Glutamatergic neuron (in vitro differentiated cells): ENCODE results near the gene ACSS1. TPM values are rescaled to one million over a fixed set of nuclear protein-coding genes. Genes with fewer than 3 reads are reported as not detected.

Experiments used
- DNase-seq: peaks from one replicate; pipeline ENCODE4 v3.0.0; 2022
- H3K27ac Mint-ChIP-seq: one replicate; pipeline ENCODE4 v1.8.0; 2020; ENCODE audit warnings: mild to moderate bottlenecking, mixed read lengths, inconsistent platforms; ENCODE audit not compliant: unreplicated experiment
- H3K27me3 Mint-ChIP-seq: one replicate; pipeline ENCODE4 v1.8.0; 2020; ENCODE audit warnings: mild to moderate bottlenecking, moderate library complexity, mixed read lengths, inconsistent platforms; ENCODE audit not compliant: unreplicated experiment
- H3K36me3 Mint-ChIP-seq: one replicate; pipeline ENCODE4 v1.8.0; 2020; ENCODE audit warnings: mild to moderate bottlenecking, mixed read lengths, inconsistent platforms; ENCODE audit not compliant: unreplicated experiment
- H3K4me1 Mint-ChIP-seq: one replicate; pipeline ENCODE4 v1.8.0; 2020; ENCODE audit warnings: mild to moderate bottlenecking, low read depth, mixed read lengths, inconsistent platforms; ENCODE audit not compliant: unreplicated experiment
- H3K4me3 Mint-ChIP-seq: one replicate; pipeline ENCODE4 v1.8.0; 2020; ENCODE audit warnings: mild to moderate bottlenecking, mixed read lengths, inconsistent platforms; ENCODE audit not compliant: unreplicated experiment
- H3K9me3 Mint-ChIP-seq: one replicate; pipeline ENCODE4 v1.8.0; 2020; ENCODE audit warnings: mild to moderate bottlenecking, moderate library complexity, mixed read lengths, inconsistent platforms; ENCODE audit not compliant: unreplicated experiment
- CTCF ChIP-seq: fragments of 200-600 bp; sonication (generic); IDR thresholded peaks from one replicate; pipeline ENCODE4 v1.5.0; 2021; ENCODE audit not compliant: partially characterized antibody, unreplicated experiment
- total RNA-seq: library from RNA; stranded (reverse); fragmentation: NEBNext Ultra II Directional; extraction: Animal tissue kit (Norgen Biotek cat#: 25700); gene quantifications from one replicate; pipeline ENCODE4 v1.2.1, GENCODE V29; 2021; ENCODE audit not compliant: unreplicated experiment

The ACSS1 gene
- total RNA-seq, 1 donor from 2014 or later, result not detected

GRCh38 chr20:25046181-25046641 is 11.7 kb downstream of the ACSS1 start:
- peaks cover 1% of the 10 kb centered on the region for H3K27me3 Mint-ChIP-seq
- DNase-seq, result no peak
- no peaks in the 10 kb centered on the region for H3K4me1 Mint-ChIP-seq
- TF ChIP-seq CTCF, result no peak
- no peak overlapping the region for H3K4me3 Mint-ChIP-seq
- H3K27ac Mint-ChIP-seq, result no peak overlapping the region
- H3K36me3 Mint-ChIP-seq, result no peaks in the 10 kb centered on the region
- no peaks in the 10 kb centered on the region for H3K9me3 Mint-ChIP-seq

GRCh38 chr20:25045343-25045712 is 12.6 kb downstream of the ACSS1 start:
- no peaks in the 10 kb centered on the region for H3K4me1 Mint-ChIP-seq
- DNase-seq, result no peak
- no peak overlapping the region for H3K27ac Mint-ChIP-seq
- H3K9me3 Mint-ChIP-seq, result no peaks in the 10 kb centered on the region
- H3K36me3 Mint-ChIP-seq, result no peaks in the 10 kb centered on the region
- peaks cover 1% of the 10 kb centered on the region for H3K27me3 Mint-ChIP-seq
- no peak overlapping the region for H3K4me3 Mint-ChIP-seq
- TF ChIP-seq CTCF, result no peak

- Mint-ChIP-seq H3K9me3 (no peaks in the 10 kb centered on the region), H3K4me1 (no peaks in the 10 kb centered on the region), H3K27me3 (peaks cover 3% of the 10 kb centered on the region), H3K27ac (no peak overlapping the region), H3K4me3 (no peak overlapping the region), H3K36me3 (no peaks in the 10 kb centered on the region)
- no peak for DNase-seq
- no peak for TF ChIP-seq CTCF
These were observed 13.1 kb downstream of the ACSS1 start for GRCh38 chr20:25044660-25045342.

GRCh38 chr20:25044261-25044560 is 13.7 kb downstream of the ACSS1 start:
- Mint-ChIP-seq H3K9me3 (no peaks in the 10 kb centered on the region), H3K27ac (no peak overlapping the region), H3K36me3 (no peaks in the 10 kb centered on the region), H3K4me1 (no peaks in the 10 kb centered on the region), H3K4me3 (no peak overlapping the region), H3K27me3 (peaks cover 3% of the 10 kb centered on the region)
- TF ChIP-seq CTCF, result no peak
- no peak for DNase-seq

- H3K36me3 Mint-ChIP-seq, result no peaks in the 10 kb centered on the region
- H3K27me3 Mint-ChIP-seq, result peaks cover 3% of the 10 kb centered on the region
- no peaks in the 10 kb centered on the region for H3K9me3 Mint-ChIP-seq
- no peak for DNase-seq
- no peaks in the 10 kb centered on the region for H3K4me1 Mint-ChIP-seq
- no peak overlapping the region for H3K4me3 Mint-ChIP-seq
- no peak for TF ChIP-seq CTCF
- H3K27ac Mint-ChIP-seq, result no peak overlapping the region
These were observed 14.3 kb downstream of the ACSS1 start for GRCh38 chr20:25043499-25044260.
